NCI-H524 (cell line): ENCODE results near the gene KCNH1.

Experiments
- DNase-seq, 2 experiments: peaks; one replicate each; lab custom pipeline; 2025; lab: John Stamatoyannopoulos, UW

The KCNH1 gene

DNA sequence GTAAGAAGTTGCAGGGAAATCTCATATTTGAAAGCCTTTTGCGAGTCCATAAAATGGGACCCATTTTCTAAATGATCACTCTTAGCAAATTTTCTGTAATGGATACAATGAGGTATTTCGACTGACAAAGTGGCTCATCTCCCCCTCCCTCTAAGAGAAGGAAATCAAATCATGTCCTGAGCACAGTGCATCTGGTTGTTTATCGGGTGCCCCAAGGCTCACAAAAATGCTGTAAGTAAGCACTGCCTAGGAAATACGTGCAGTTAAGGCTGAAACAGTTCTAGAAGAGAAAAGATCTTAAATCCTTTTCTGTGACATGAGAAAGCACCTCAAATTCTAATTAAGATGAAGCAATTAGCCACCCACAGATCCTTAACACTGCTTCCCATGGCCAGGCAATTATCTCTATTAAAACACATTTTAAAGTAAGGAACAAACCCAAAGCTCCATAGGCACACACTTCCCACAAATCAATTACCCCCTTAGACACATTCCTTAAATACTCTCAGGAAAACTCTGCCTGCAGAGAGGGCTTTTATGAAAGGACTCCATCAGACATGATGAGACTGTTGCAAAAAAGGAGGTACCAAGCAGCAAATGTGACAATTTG, 216.3 kb downstream of the KCNH1 start:
- no peak for DNase-seq

DNA sequence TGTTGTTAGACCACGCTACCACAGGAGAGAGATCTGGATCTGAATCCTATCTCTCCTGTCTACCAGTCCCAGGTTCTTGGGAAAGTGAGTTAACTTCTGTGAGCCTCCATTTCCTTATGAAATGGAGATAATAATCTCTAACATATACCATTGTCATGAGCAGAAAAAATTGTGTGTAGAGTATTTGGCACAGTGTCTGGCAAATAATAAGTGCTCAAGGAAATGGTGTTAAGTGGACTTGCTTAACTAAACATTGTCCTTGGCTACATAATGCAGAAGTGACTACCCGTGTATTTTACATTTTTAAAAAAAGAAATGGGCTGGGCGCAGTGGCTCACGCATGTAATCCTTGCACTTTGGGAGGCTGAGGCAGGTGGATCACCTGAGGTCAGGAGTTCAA, 217.4 kb downstream of the KCNH1 start:
- no peak for DNase-seq

DNA sequence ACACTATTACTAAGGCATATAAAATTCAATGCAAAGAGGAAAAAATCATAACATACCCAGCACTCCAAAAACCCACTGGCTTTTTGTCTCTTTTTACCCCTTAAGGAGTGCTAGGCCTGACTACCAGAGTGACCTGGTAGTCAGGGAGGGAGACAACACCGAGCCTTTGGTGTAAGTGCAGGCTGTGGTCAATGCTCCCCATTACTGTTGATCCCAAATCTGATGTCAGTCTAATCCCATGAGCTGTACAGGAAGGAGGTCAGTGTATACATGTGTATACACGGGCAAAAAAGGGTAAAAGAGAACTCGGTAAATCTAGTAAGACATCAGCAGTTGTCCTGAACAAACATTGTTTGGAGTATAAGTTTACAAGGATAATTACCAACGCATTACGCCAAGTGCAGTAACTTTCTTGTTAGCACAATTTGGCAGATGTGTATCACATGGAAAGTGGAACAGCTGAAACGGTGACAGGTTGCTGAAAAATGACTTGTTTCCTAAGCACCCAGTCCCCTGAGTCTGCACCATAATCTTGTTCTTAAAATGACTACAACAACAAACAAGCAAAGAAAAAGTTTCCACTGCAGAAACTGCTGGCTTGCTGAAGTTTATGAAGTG, 217.9 kb downstream of the KCNH1 start:
- no peak for DNase-seq

DNA sequence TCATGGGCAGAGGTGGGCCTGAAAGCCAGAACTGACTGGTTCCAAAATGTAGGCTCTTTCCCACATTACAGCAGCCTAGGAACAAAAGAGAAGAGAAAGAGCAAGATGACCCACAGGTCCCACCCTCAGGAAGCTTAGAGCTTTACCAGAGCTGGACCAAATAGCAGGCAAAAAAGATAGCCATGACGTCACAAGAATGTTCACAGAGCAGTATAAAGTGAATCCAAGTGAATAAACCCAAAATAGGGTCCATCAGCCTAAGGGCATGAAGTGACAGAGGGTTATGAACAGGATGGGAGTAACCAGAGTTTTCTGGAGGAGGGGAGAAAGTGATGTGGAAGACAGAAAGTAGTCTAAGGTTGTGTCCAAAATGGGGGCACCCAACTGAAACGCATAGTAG, 221.2 kb downstream of the KCNH1 start:
- DNase-seq: no peak

DNA sequence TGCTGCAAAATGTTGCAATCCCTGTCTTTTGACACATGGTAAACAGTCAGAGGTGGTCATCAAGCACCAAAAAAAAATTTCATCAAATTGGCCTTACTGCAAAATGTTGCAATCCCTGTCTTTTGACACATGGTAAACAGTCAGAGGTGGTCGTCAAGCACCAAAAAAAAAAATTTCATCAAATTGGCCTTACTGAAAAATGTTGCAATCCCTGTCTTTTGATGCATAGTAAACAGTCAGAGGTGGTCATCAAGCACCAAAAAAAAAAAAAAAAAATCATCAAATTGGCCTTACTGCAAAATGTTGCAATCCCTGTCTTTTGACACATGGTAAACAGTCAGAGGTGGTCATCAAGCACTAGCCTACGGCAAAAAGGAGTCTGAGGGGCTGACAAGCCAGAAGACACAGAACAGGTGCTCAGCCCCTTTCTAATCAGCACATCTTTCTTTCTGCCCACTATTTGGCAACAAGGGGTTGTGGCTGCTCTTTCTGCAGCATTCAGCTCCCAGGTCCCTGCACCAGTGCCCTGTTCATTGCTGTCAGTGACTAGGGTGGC, 223.8 kb downstream of the KCNH1 start:
- no peak for DNase-seq

DNA sequence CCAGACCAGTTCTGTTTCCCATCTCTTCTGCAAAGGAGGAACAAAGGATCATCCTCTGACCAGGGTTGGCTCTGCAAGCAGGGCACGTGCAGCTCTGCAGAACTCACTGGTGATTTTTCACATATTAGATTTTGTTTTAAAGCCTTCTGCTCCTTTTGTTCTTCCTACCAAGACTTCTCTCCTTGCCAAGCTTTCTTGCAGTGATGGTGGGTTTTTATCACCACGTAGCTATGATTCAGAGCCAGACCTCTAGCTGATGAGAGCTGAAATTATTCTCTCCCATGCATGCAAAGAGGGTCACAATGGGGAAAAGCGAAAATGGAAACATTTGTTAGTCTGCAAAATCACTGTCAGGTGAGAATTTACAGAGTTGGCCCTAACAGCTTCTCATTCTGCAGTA, 225.2 kb downstream of the KCNH1 start:
- no peak for DNase-seq

DNA sequence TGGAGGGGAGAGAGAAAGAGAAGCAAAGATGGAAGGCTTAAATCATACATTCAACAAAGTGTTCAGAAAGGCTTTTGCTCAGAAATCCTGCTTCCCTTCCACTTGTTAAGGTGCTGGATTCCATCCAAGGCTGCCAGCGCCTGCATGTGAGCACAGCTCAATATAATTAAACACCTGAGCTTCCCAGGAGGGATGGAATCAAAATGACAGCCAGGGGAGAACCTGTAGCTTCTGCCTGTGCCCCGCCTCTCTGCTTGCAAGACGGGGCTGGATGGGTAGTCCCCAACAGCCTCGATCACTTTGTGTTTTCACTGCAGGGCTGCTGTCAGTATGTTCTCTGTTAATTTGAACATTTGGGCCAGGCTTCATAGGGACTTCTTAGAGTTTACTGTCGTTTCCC, 225.7 kb downstream of the KCNH1 start:
- DNase-seq: no peak

DNA sequence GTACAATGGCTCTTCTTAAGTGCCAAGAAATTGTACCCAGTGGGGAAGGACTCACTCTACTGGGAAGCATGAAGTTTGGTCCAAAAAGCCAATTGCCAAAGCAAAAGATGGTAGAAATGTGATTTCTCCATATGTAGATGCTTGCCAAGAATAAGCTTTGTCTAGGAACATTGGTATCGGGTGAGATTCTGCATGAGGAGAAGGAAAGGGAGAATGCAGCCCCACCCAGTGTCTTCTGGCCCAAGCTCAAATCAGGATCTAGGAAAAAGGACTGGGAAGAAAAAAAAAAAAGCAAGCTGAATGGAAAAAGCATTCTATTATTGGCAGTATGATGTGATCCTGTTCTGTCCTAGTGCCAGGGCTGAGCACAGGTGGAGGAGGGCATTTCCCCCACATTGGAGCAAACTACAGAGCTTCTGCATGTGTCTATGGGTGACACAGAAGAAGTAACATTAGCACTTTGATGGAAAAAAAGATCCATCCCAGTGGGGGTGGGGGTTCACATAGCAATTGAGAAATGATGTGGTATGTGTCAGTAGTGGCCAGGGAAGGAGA, 226.6 kb downstream of the KCNH1 start:
- no peak for DNase-seq

DNA sequence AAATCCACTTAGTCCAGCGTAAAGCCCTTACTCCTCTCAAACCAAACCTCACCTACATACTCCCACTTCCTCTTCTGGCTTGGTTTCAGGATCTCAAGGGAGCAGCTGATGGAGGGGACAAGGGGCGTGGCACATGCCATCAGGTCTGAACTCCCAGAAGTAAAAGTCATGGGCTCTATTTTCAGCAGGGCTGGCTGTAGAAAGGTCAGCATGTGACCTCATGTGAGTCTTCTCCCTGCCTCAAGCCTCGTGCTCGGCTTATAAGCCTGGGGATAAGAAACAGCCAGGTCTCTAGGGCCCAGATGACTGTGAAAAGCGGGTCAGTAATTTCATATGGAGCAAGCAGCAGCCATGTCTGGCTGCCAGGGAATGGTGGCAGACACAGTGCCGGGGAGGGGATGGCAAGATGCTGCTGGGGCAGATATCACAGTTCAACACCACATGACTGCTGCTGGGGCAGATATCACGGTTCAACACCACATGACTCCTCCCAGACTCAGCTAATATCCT, 227.9 kb downstream of the KCNH1 start:
- DNase-seq: no peak

DNA sequence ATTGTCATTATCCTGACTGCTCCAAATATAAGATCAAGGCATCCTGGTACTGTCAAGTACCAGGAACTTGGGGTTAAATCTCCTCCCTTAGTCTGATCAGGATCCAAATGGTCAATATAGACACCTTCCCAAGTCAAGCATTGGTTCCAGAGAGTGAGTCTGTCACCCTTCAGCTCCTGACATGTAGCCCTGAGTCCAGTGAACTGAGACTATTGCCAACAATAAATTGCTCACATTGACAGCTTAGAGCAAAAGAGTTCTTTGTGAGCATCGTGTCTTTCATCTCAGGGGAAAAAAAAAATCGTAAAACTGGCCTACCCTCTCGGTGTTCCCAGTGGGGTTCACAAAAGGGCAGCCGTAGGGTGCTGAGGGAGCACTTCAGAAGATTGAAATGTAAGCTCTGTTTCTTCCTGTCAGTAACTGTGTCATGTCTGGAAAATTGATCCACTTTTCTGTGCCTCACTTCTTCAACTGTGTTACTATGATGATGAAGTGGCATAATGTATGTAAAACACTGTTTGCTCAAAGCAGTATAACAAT, 228.5 kb downstream of the KCNH1 start:
- DNase-seq: no peak

DNA sequence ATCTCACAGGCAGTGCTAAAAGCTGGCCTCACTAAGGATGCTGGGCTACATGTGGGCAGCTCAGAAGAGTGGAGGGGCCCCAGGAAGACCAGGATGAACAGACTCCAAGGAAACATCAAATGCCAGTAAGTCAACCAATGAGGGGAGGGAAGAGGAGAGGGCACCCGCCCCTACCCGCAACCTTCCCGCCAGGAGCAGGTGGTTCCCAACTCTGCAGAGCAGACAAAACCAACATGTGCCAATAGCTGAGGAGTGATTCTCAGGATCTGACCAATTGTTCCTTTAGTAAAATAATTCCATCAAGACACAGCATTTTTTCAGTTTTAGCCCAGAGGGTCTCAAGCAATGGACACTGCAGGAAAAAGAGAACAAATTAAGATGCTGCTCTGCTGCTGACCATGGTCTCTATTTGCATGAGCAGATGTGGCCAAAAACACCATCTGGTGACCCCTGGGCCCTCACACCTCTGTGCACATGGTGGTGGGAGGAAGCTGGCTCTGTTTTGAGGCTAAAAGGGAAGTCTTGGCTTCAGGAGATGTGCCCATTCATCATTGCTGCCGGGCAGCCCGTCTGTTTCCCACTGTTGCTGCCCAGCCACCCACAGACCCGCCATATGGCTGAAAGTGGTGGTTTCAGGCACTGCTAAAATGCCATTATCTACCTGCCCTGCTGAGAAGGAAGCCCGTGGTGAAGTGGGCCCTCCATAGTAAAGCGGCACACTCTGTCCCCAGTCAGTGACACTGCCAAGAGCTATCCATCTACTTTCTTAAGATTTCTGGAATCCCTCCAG, 231.8 kb downstream of the KCNH1 start:
- DNase-seq: peak in 1 of 2 experiments; percentile 21

DNA sequence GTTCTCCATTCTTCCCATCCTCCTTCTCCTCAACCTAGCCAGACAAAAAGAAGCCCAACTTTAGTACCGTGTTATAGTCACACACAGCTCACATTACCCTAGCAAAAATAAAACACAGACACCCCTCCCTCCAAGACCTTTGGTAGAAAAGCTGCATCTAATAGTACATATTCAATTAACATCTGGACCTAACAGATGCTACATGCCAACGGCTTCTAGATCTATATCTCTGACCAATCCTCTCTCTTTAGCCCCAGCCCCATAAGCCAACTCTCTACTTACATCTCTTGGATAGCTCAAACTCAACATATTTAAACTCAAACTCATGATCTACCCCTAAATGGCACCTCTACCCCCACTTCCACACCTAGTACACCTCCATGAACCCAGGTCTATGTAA, 233.1 kb downstream of the KCNH1 start:
- peak in 1 of 2 experiments; percentile 22 for DNase-seq

DNA sequence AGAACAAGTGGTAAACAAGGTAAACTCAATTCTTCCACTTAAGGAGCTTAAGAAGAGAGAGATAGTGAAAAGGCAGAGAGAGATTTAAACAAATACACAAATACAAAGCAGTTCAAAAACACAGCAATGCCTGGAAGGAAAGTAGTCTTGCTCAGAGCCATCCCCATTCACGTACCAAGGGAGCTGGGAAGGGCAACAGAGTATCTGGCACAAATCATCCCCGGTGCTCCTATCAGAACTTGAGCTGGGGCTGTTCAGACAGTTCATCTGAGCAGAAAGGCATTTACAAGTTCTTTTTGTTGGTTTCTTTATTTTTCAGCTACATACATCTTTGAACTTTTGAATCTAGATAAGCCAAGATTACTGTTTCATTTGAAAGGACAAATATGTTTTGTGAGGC, 233.9 kb downstream of the KCNH1 start:
- no peak for DNase-seq

DNA sequence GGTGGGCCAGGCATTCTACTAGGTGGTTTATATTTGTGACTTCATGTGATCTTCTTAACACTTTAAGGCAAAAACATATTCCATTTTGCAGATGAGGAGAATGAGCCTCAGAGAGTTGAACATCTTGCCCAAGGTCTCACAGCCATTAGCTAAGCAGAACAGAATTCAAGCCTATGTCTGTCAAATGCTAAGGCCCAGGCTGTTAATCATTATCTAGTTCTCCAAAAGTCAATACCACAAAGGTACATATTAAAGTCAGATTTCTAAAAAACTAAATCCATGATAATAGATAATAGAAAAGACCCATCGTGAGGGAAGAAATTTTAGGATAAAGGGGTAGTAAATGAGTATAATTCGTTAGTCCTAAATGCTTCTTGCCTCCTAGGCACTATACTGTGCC, 234.3 kb downstream of the KCNH1 start:
- no peak for DNase-seq

DNA sequence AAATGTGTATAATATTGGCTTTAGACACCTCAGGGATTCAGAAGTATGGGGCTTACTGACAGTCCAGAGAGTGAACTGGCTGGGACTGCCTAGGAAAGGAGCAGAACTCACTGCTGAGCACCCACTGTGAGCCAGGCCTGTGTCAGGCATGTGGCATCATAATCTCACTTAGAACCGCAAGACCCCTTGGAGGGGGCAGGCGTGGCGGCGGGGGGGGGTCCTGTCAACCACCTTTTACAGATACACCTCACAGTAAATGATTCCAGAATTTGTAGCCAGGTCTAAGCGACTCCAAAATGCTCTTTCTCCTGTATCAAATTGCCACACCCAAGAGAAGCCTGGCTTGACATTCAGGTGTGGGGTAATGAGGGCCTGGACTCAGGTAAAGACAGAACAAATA, 235.5 kb downstream of the KCNH1 start:
- DNase-seq: no peak

DNA sequence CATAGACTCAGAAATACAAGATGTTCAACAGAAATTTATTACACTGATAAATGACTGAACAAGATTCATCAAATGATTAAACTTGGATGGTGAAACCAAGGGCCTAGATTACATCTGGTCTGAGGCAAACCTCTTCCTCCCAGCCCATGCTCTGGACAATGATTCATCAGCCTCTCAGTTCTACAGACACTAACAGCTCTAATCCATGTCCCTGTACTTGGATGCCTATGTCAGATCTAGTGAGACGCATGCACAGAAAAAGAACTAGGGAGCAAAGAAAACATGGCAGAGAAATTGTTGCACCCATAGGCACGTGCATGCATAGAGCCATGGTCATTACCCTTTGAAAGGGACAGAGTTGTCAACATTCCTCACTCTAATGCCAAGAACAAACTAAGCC, 250.1 kb downstream of the KCNH1 start:
- no peak for DNase-seq

DNA sequence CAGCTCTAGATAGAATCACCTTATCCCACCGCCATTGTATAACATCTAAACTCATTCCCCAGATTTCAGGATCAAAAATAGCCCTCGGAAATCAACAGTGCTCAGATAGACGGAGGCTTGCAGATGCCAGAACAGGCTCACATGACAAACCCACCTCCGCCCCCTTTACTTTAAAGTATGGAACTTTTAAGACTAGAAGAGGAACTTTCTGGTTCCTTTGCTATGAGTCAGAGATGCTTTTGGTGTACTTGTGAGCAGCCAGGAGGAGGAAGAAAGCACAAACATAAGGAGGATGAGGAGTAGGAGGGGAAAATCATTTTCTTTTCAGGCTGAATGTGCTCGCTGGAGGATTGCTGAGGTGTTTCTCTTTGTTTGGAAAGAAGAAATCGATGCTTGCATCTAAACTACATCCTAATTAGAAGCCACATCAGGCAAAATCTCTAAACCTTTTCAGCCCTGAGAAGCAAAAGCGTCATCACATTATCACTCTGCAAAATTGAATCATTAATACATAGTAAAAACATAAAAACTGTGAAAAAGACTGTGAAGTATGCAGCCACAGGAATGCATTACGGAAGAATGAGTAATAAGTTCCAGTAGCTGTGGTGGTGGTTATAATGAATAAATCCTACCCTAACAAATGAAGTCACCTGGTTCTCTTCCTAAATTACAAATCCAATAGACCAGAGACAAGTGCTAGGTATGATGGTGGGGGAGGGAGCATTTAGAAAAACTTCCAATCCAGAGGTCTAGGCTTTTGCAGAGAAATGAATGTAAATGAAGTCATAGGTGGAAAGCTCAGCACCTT, 251.3 kb downstream of the KCNH1 start:
- DNase-seq: no peak

DNA sequence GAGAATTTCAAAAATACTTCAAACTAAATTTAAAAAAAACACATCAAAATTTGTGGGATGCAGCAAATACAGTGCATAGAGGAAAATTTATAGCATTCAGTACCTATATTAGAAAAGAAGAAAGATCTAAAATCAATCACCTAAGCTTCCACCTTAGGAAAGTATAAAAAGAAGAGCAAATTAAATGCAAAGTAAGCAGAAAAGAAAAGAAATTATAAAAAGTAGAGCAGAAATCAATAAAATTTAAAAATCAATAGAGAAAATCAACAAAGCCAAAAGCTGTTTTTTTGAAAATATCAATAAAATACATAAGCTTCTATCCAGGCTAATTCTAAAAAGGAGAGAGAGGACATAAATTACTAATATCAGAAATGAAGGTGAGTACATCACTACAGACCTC, 255.4 kb downstream of the KCNH1 start:
- DNase-seq: no peak

DNA sequence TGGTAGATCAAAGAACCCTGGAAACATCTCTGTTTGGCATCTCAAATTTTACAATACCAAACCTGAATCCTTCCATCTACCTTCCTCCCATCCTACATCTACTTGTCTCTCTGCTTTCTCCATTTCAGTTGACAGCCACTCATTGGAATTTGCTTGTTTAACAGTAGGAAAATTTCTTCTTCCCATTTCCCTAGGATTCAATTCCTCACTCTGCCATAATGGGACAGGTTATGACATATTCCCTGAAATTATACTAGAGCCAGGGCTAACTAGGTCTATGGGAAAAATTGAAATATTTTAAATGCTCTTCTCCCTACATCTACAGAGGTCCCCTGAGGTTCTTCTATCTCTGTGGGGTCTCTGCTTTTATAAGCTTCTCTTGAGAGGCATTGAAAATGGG, 257.7 kb downstream of the KCNH1 start:
- DNase-seq: no peak

DNA sequence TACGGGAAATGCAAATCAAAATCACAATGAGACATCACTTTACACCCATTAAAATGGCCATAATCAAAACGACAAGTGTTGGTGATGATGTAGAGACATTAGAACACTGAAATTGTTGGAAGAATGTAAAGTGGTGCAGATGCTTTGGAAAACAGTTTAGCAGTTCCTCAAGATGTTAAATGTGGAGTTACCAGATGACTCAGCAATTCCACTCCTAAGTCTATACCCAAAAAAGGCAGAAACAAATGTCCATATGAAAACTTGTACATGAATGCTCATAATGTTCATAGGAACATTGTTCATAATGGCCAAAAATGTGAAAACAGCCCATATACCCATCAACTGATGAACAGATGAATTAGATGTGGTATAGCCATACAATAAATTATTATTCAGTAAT, 267.4 kb downstream of the KCNH1 start:
- DNase-seq: no peak

DNA sequence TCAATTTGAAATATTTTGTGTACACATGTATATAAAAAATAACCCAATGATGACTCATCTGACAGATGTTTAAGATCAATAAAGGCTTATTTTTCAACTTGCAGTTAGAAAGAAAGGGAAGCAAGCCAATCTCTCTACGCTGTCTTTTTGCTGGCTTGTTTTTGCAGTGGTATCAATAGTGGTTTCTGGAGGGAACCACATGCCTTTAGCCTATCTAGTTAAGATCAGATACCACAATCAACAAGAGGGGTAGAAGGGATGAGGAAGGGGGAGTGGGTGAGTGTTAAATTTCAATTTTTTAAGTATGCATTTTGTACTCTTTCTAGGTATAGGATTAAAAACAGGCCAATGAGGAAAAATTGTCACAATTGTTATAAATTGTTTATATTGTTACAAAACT, 276.2 kb downstream of the KCNH1 start:
- DNase-seq: no peak
